Fibroblast of peridontal ligament (primary cell): Measurements from ENCODE around the gene MAP2K1.
"Not testable (repeated sequence)": the region's sequence is repeated elsewhere in the genome, so short reads cannot be mapped to it uniquely, and the experiment has no call there.

Source experiments
- DNase-seq: peaks from one replicate; pipeline ENCODE4 v3.0.0-alpha.2; 2010; ENCODE audit errors: extremely low read depth

Gene MAP2K1

DNA sequence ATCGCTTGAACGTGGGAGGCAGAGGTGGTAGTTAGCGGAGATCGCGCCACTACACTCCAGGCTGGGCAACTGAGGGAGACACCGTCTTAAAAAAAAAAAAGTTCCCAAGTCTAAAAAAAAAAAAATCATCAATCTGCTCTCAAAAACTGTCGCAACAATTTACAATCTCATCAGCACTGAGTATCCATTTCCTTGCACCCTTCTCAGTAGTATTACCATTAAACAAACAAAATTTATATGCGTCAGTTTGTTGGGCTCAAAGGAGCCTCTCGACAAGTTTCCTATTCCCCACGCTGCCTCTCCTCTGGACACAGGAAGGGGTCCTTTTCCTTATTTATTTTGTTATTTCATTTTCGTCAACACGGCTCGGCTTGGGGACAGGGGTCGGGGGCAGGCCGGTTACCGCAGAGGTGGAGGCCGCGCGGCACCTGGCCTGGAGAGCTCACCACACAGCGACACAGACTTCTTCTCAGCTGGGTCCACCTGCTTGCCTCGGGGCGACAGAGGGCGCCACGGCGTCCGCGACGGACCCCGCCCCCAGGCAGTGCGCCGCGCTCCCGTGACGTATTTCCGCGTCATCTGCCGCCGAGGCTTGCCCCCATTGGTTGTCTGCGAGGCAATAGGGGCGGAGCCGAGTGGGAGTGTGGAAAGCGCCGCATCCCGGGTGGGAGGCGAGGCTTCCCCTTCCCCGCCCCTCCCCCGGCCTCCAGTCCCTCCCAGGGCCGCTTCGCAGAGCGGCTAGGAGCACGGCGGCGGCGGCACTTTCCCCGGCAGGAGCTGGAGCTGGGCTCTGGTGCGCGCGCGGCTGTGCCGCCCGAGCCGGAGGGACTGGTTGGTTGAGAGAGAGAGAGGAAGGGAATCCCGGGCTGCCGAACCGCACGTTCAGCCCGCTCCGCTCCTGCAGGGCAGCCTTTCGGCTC is at the start of gene MAP2K1:
Gene MAP2K1 (plus strand): TSS at position 709 of the 920 bp plus-strand sequence. CDS start 436 bp downstream, outside the sequence.
- DNase-seq = peak; percentile 93

GRCh38 chr15:66348530-66348929 is 38.2 kb upstream of the MAP2K1 start:
- DNase-seq = not testable (repeated sequence)

DNA sequence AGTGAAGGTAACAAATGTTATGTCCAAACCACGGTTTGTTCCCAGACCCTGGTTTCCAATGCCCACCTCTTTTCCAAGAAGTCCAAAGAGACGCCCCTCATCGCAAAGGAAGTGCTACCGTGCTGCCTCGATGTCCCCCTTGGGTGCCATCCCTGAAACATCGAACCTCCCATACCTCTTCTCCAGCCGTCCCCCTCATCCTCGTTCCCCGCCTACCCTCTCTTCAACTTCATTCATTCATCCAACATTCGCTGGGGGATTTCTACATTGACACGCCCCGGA is 30.7 kb upstream of the MAP2K1 start:
- DNase-seq = no peak

DNA sequence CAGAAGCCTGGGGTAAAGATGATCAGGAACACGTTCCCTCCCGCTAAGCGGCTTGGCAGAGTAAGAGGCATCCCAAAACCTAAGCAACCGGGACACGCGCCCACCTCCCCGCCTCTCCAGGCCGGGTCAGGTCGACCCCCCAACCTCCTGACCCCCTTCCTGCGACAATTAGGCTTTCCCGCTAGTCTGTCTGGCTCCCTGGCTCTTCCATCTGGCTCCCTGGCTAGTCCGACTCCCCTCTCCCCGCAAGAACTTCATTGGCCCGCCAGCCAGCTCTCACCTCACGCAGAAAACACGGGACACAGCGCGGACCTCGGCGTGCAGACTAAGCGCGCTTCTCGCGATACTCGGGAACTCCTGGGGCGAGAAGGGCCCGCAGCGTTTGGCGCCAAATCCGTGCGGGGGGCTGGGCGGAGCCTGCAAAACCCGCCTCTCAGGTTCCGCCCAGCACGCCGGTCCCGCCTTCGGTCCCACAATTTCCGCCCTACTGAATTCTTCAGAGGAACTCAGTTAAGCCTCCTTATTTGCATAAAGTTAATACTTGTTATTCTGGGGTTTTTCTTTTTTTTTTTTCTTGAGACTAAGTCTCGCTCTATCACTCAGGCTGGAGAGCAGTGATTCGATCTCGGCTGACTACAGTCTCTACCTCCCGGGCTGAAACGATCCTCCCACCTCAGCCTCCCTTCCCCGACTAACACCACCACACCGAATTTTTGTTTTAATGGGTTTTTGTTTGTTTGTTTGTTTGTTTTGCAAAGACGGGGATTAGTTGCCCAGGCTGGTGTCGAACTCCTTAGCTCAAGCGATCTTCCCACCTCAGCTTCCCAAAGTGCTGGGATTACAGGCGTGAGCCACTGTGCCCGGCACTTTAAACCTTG is 30.1 kb upstream of the MAP2K1 start, which contains the start of gene TIPIN:
Gene TIPIN (minus strand): TSS at position 327 of the 878 bp plus-strand sequence. CDS start 3,738 bp downstream, outside the sequence.
- DNase-seq = peak; percentile 96

GRCh38 chr15:66359740-66360139 is 27.0 kb upstream of the MAP2K1 start:
- no peak for DNase-seq

GRCh38 chr15:66361745-66362460 is 24.8 kb upstream of the MAP2K1 start:
- not testable (repeated sequence) for DNase-seq

DNA sequence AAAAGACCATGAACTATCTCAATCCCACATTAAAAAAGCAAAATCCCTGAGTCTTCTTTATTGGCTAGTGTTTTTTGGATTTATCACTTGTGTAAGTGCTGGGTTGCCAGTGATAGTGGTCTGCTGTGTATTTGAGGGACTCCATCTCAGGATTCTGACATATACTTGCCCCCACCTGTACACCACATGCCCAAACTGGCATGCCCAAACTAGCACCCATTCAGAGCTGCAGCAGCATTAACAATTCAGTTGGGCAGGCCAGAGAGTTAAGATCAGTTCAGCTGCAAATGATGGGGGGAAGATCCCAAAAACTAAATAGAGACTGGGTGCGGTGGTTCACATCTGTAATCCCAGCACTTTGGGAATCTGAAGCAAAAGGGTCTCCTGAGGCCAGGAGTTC is 23.9 kb upstream of the MAP2K1 start:
- DNase-seq = no peak

DNA sequence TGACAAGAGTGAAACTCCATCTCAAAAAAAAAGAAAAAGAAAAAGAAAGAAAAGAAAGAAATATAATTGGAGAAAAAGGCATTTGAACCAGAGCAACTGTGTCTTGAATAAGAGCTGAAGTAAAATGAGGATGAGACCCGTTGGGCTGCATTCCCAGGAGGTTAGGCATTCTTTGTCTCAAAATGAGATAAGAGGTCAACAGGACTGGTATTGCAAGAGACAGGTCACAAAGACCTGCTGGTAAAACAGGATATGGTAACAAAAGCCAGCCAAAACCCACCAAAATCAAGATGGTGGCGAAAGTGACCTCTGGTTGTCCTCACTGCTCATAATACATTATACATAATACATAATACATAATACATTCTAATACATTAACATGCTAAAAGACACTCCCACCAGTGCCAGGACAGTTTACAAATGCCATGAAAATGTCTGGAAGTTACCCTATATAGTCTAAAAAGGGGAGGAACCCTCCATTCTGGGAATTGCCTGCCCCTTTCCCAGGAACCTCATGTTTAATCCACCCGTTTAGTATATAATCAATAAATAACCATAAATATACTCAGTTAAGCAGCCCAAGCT is 21.7 kb upstream of the MAP2K1 start:
- no peak for DNase-seq

DNA sequence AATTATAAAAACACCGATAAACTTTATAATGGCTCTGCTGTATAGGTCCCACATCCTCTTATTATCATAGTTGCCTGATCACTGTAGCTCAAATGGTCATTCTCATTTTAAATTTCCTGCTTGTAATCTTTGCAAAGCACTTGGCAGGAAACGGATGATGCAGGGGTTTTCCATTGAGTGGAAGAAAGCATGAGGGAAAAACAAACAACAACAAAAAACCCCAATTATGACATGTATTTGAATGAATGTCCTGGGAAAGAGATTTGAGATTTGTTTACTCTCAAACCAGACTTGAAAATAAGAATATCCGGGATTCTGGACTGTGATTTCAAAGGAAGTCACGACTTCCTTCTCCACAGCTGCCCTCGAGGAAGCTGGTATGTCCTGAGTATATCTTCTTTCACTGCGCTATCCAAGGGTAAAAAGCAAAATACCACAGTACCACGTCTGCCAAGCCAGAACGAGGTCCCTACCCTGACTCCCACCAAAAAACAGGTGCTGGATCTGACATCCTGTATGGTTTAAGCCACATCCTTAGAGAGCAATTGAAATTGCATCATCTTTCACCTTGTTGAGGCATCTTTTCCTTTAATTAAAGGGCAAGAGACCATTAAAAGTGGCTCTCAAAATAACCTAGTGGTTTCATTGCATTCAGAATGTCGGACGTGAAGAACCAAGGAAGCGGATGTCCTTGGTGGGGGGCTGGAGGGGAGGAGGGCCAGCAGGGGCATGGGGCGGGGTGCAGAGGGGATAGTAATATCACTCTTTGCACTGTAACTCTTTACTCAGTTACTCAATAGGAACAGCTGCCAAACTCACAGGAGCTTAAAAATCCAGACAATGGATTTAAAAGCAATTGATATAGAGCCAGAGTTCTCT is 16.7 kb upstream of the MAP2K1 start:
- peak; percentile 32 for DNase-seq

GRCh38 chr15:66374179-66374578 is 12.5 kb upstream of the MAP2K1 start:
- no peak for DNase-seq

- DNase-seq = no peak
Measured at GRCh38 chr15:66378814-66379430, 7.8 kb upstream of the MAP2K1 start.

GRCh38 chr15:66381376-66381775 is 5.3 kb upstream of the MAP2K1 start:
- not testable (repeated sequence) for DNase-seq

- peak; percentile 63 for DNase-seq
Measured at GRCh38 chr15:66387163-66388042, 691 bp downstream of the MAP2K1 start.

- no peak for DNase-seq
Measured at GRCh38 chr15:66388043-66388363, 1.3 kb downstream of the MAP2K1 start.

GRCh38 chr15:66388576-66388975 is 1.9 kb downstream of the MAP2K1 start:
- DNase-seq = no peak

DNA sequence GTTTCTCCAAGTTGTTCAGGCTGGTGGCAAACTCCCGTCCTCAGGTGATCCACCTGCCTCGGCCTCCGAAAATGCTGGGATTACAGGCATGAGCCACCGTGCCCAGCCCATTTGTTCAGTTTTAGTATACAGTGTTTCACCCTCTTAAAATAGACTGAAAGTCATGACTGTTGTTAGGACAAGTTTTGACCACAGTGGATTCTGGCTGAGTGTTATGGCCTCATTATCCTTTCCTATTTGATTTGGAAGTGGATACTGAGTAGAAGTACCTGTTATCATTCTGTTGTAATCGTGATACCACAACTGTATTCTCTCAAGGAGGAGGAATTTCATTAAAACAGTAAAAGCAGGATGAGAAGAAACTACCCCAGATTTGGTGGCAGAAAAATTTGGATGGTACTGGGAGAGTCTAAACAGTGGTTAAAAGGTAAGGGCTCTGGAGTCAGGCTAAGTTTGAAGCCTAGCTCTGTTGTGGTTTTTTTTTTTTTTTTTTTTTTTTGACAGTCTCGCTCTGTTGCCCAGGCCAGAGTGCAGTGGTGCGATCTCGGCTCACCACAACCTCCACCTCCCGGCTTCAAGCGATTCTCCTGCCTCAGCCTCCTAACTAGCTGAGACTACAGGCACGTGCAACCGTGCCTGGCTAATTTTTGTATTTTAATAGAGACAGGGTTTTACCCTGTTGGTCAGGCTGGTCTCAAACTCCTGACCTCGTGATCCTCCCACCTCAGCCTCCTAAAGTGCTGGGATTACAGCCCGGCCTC is 2.6 kb downstream of the MAP2K1 start:
- DNase-seq = no peak

DNA sequence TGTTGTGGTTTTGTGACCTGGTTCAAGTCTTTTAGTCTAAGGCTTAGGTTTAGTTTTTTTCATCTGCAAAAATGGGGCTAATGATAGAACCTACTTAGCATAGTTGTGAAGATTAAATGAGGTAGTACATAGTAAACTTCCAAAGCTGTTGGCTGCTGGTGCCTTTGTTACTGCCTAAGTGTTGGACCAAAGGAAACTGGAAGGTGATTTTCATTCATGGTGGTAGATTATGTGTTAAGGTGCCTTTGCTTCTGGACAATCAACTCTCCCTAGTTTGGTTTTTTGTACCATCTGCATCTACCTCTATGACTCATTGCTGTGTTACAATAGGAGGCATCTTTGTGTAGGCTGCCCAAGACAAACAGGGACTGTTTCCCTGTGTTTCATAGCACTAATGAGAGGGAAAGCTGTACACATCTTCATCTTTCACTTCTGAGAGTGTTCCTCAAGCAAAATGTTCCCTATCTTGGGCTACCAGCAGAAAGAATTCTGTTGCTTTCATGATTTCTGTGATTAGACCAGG is 3.2 kb downstream of the MAP2K1 start:
- DNase-seq = no peak

DNA sequence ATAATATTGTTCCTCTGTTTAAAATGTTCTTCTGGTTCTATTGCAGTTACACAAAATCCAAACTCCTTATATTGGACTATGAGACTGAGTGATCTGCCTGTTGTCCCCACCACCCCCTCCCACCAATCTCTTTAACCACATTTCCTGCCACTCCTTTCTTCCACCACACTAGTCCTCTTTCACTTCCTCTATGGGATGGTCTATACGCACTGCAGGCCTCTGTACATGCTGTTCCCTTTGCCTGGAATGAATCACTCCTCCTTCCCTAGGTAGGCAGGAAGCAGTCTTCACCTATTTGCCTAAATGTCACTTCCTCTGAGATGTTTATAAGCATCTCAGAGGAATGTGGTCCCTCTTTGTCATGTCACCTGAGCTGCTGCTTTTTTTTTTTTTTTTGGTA is 4.0 kb downstream of the MAP2K1 start:
- DNase-seq = no peak
